Thyroid gland (tissue), 4 donors: ENCODE results near the gene PHF8.

ENCODE experiments used
- POLR2A ChIP-seq, 2 donors: fragments of 450-650 bp; IDR thresholded peaks; one replicate each; pipeline ENCODE4 v1.6.1; 2017; ENCODE audit warnings: antibody characterized with exemption in 2 of 2, mild to moderate bottlenecking in 2 of 2, moderate library complexity in 1 of 2
- TF ChIP-seq, protein P1 (sequence below), 6 experiments: fragments of 200-600 bp in 3 of 6; fragments of 450-650 bp in 3 of 6; sonication (generic) in 3 of 6; IDR thresholded peaks; one replicate each; pipeline ENCODE4 v1.5.1; 2016 to 2019; ENCODE audit warnings: antibody characterized with exemption in 6 of 6, mild to moderate bottlenecking in 2 of 6, inconsistent platforms in 1 of 6, moderate library complexity in 1 of 6

DNA sequence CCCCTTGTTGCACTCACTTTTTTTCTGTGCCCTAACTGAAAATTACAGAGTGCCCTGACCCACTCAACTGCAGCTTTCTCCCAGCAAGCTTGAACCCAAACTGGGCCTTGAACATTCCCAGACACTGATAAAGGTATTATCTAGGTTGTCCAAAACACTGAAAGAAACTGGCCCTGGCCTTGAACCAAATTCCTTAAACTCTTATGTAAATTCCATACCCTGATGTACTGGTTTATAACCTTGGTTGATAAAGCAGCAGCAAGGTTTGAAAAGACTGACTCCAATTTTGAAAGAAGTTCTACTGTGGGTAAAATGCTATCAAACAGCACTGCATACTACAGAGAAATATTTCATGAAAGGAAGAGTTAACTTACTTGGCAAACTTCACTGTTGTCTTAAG lies 125.6 kb downstream of the PHF8 start:
- TF ChIP-seq, protein P1, sequence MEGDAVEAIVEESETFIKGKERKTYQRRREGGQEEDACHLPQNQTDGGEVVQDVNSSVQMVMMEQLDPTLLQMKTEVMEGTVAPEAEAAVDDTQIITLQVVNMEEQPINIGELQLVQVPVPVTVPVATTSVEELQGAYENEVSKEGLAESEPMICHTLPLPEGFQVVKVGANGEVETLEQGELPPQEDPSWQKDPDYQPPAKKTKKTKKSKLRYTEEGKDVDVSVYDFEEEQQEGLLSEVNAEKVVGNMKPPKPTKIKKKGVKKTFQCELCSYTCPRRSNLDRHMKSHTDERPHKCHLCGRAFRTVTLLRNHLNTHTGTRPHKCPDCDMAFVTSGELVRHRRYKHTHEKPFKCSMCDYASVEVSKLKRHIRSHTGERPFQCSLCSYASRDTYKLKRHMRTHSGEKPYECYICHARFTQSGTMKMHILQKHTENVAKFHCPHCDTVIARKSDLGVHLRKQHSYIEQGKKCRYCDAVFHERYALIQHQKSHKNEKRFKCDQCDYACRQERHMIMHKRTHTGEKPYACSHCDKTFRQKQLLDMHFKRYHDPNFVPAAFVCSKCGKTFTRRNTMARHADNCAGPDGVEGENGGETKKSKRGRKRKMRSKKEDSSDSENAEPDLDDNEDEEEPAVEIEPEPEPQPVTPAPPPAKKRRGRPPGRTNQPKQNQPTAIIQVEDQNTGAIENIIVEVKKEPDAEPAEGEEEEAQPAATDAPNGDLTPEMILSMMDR (IDR thresholded peaks at IDR 0.05), result no peak
- TF ChIP-seq POLR2A (IDR thresholded peaks at IDR 0.05), result no peak
